H9 (cell line): ENCODE results near the gene CTNNA3. TPM values are rescaled to one million over a fixed set of nuclear protein-coding genes. Genes with fewer than 3 reads are reported as not detected.

Source experiments
- DNase-seq: peaks from one replicate; pipeline ENCODE4 v3.0.0-alpha.2; 2017
- H2AFZ ChIP-seq: one replicate; pipeline ENCODE4 v1.6.1; 2013; ENCODE audit warnings: mild to moderate bottlenecking, low read length, control low read depth, moderate library complexity
- H2AK5ac ChIP-seq: 2 replicates; pipeline ENCODE4 v1.6.1; 2013; ENCODE audit warnings: low read length, control low read depth, mixed read lengths; ENCODE audit not compliant: insufficient read length
- H2BK120ac ChIP-seq: one replicate; pipeline ENCODE4 v1.6.1; 2013; ENCODE audit warnings: low read depth, mild to moderate bottlenecking, low read length, control low read depth, inconsistent platforms; ENCODE audit not compliant: poor library complexity, severe bottlenecking
- H2BK12ac ChIP-seq: 2 replicates; pipeline ENCODE4 v1.6.1; 2013; ENCODE audit warnings: low read length, control low read depth, mixed read lengths, low read depth; ENCODE audit not compliant: insufficient read length
- H2BK15ac ChIP-seq: 2 replicates; pipeline ENCODE4 v1.6.1; 2013; ENCODE audit warnings: low read depth, low read length, control low read depth
- H2BK20ac ChIP-seq: one replicate; pipeline ENCODE4 v1.6.1; 2013; ENCODE audit warnings: low read depth, mild to moderate bottlenecking, low read length, control low read depth, inconsistent platforms; ENCODE audit not compliant: poor library complexity, severe bottlenecking
- H2BK5ac ChIP-seq: 2 replicates; pipeline ENCODE4 v1.6.1; 2013; ENCODE audit warnings: low read length, control low read depth, mixed read lengths; ENCODE audit not compliant: insufficient read length
- H3K14ac ChIP-seq: 2 replicates; pipeline ENCODE4 v1.6.1; 2013; ENCODE audit warnings: low read length, control low read depth; ENCODE audit not compliant: insufficient read depth
- H3K18ac ChIP-seq: 2 replicates; pipeline ENCODE4 v1.6.1; 2013; ENCODE audit warnings: low read depth, mild to moderate bottlenecking, mixed read lengths, low read length, control low read depth; ENCODE audit not compliant: insufficient read length
- H3K23ac ChIP-seq: 2 replicates; pipeline ENCODE4 v1.6.1; 2013; ENCODE audit warnings: low read length, control low read depth, mixed read lengths, low read depth; ENCODE audit not compliant: insufficient read length
- H3K23me2 ChIP-seq: 2 replicates; pipeline ENCODE4 v1.6.1; 2013; ENCODE audit warnings: low read depth, mild to moderate bottlenecking, mixed read lengths, low read length, control low read depth; ENCODE audit not compliant: insufficient read length, poor library complexity, severe bottlenecking
- H3K27ac ChIP-seq: 2 replicates; pipeline ENCODE4 v1.5.1; 2013; ENCODE audit warnings: low read length, control low read depth, mixed read lengths, low read depth; ENCODE audit not compliant: insufficient read length
- H3K27me3 ChIP-seq: 2 replicates; pipeline ENCODE4 v1.6.1; 2013; ENCODE audit warnings: low read length, control low read depth, inconsistent platforms; ENCODE audit not compliant: insufficient read depth
- H3K4ac ChIP-seq: 2 replicates; pipeline ENCODE4 v1.6.1; 2013; ENCODE audit warnings: low read depth, mild to moderate bottlenecking, control low read depth, inconsistent platforms, low read length, moderate library complexity
- H3K4me1 ChIP-seq: 2 replicates; pipeline ENCODE4 v1.6.1; 2013; ENCODE audit warnings: low read length, control low read depth, inconsistent platforms; ENCODE audit not compliant: insufficient read depth
- H3K4me2 ChIP-seq: 2 replicates; pipeline ENCODE4 v1.6.1; 2013; ENCODE audit warnings: low read length, control low read depth, mixed read lengths; ENCODE audit not compliant: insufficient read length, insufficient read depth
- H3K56ac ChIP-seq: 2 replicates; pipeline ENCODE4 v1.6.1; 2013; ENCODE audit warnings: low read depth, mild to moderate bottlenecking, mixed read lengths, low read length, control low read depth; ENCODE audit not compliant: insufficient read length
- H3K79me1 ChIP-seq: 2 replicates; pipeline ENCODE4 v1.6.1; 2013; ENCODE audit warnings: low read depth, mild to moderate bottlenecking, moderate library complexity, low read length, control low read depth, inconsistent platforms; ENCODE audit not compliant: insufficient read depth, poor library complexity, severe bottlenecking
- H3K79me2 ChIP-seq: 2 replicates; pipeline ENCODE4 v1.6.1; 2013; ENCODE audit warnings: low read length, control low read depth, inconsistent platforms; ENCODE audit not compliant: insufficient read depth
- H3K9ac ChIP-seq: 2 replicates; pipeline ENCODE4 v1.6.1; 2013; ENCODE audit warnings: low read length, control low read depth, mixed read lengths; ENCODE audit not compliant: insufficient read length; ENCODE audit errors: extremely low read depth
- H3K9me3 ChIP-seq: one replicate; pipeline ENCODE4 v1.6.1; 2013; ENCODE audit warnings: low read depth, low read length, inconsistent platforms; ENCODE audit not compliant: control insufficient read depth
- H3T11ph ChIP-seq: one replicate; pipeline ENCODE4 v1.6.1; 2013; ENCODE audit warnings: mild to moderate bottlenecking, low read length, control low read depth, inconsistent platforms
- H4K20me1 ChIP-seq: one replicate; pipeline ENCODE4 v1.6.1; 2013; ENCODE audit not compliant: control insufficient read depth, insufficient read length, insufficient read depth
- H4K5ac ChIP-seq: 2 replicates; pipeline ENCODE4 v1.6.1; 2013; ENCODE audit warnings: low read depth, mild to moderate bottlenecking, mixed read lengths, low read length, control low read depth; ENCODE audit not compliant: insufficient read length
- H4K8ac ChIP-seq: replicated peaks from 2 replicates; pipeline ENCODE4 v1.6.1; 2013; ENCODE audit warnings: low read length, control low read depth, mixed read lengths, low read depth; ENCODE audit not compliant: insufficient read length
- H4K91ac ChIP-seq: 2 replicates; pipeline ENCODE4 v1.6.1; 2013; ENCODE audit warnings: low read depth, mild to moderate bottlenecking, moderate library complexity, mixed read lengths, low read length, control low read depth; ENCODE audit not compliant: insufficient read length
- H3K27ac Mint-ChIP-seq, 3 experiments: 2 replicates in 2 of 3; 3 replicates in 1 of 3; pipeline ENCODE4 v1.8.0; 2020 to 2021; ENCODE audit warnings: mixed read lengths in 3 of 3, mild to moderate bottlenecking in 1 of 3, moderate library complexity in 1 of 3
- H3K27me3 Mint-ChIP-seq: 2 replicates; pipeline ENCODE4 v1.8.0; 2021; ENCODE audit warnings: low read depth, mild to moderate bottlenecking, moderate library complexity, mixed read lengths
- H3K36me3 Mint-ChIP-seq, 3 experiments: 2 replicates in 2 of 3; 3 replicates in 1 of 3; pipeline ENCODE4 v1.8.0; 2020 to 2021; ENCODE audit warnings: low read depth in 3 of 3, mixed read lengths in 3 of 3; ENCODE audit not compliant: insufficient read depth in 1 of 3
- H3K4me1 Mint-ChIP-seq, 2 experiments: 2 replicates each; pipeline ENCODE4 v1.8.0; 2020; ENCODE audit warnings: mixed read lengths in 2 of 2
- H3K4me3 Mint-ChIP-seq, 2 experiments: 2 replicates in 1 of 2; 3 replicates in 1 of 2; pipeline ENCODE4 v1.8.0; 2020 to 2021; ENCODE audit warnings: mild to moderate bottlenecking in 2 of 2, mixed read lengths in 2 of 2, moderate library complexity in 1 of 2
- H3K9me3 Mint-ChIP-seq, 2 experiments: 2 replicates in 1 of 2; 3 replicates in 1 of 2; pipeline ENCODE4 v1.8.0; 2020; ENCODE audit warnings: mild to moderate bottlenecking in 2 of 2, mixed read lengths in 2 of 2, moderate library complexity in 1 of 2
- CTCF ChIP-seq: fragments of 200-600 bp; sonication (generic); conservative IDR thresholded peaks from 3 replicates; pipeline ENCODE4 v1.8.0; 2021; ENCODE audit warnings: antibody characterized with exemption, mild to moderate bottlenecking
- WGBS: extraction: QIAGEN DNeasy Blood & Tissue Kit; methylation state at CpG from one replicate; pipeline ENCODE4 v1.1.7; 2013; ENCODE audit warnings: missing lambda C conversion rate, low lambda C conversion rate, mixed read lengths; ENCODE audit not compliant: insufficient read length; ENCODE audit errors: extremely low coverage; 5-methylcytosine and 5-hydroxymethylcytosine counted together
- total RNA-seq: library from RNA; stranded (reverse); gene quantifications from 2 replicates; pipeline ENCODE4 v1.2.1, GENCODE V29; 2021

The CTNNA3 gene
- total RNA-seq, 1 experiment from 2014 or later: 3.3 TPM

GRCh38 chr10:67518043-67518442 lies 178.0 kb downstream of the CTNNA3 start:
- no peak overlapping the region for H2AFZ ChIP-seq
- H3T11ph ChIP-seq: no peak overlapping the region
- no CpG with 5 or more reads among the region's 4 CpGs for WGBS
- no peaks in the 10 kb centered on the region for H3K79me2 ChIP-seq
- no peaks in the 10 kb centered on the region for H3K79me1 ChIP-seq
- Mint-ChIP-seq H3K4me3 (no peak overlapping the region), H3K9me3 (no peaks in the 10 kb centered on the region), H3K36me3 (no peaks in the 10 kb centered on the region), H3K27ac (no peak overlapping the region), H3K4me1 (peaks cover 0 to 2% of the 10 kb centered on the region in 2 experiments; a peak in 2 of 4 replicates), H3K27me3 (no peaks in the 10 kb centered on the region)
- H4K20me1 ChIP-seq: no peaks in the 10 kb centered on the region
- no peak overlapping the region for H4K8ac ChIP-seq
- H3K9me3 ChIP-seq: no peaks in the 10 kb centered on the region
- H3K56ac ChIP-seq: no peak overlapping the region
- H2BK120ac ChIP-seq: no peak overlapping the region
- H2BK15ac ChIP-seq: no peak overlapping the region
- TF ChIP-seq CTCF: no peak
- H3K23ac ChIP-seq: no peak overlapping the region
- H3K23me2 ChIP-seq: no peaks in the 10 kb centered on the region
- H3K4me1 ChIP-seq: no peaks in the 10 kb centered on the region
- H2AK5ac ChIP-seq: no peak overlapping the region
- DNase-seq: no peak
- no peak overlapping the region for H2BK12ac ChIP-seq
- H3K14ac ChIP-seq: no peak overlapping the region
- H2BK5ac ChIP-seq: no peak overlapping the region
- H4K5ac ChIP-seq: no peak overlapping the region
- no peak overlapping the region for H3K27ac ChIP-seq
- no peak overlapping the region for H3K4me2 ChIP-seq
- no peak overlapping the region for H3K18ac ChIP-seq
- no peak overlapping the region for H4K91ac ChIP-seq
- no peak overlapping the region for H2BK20ac ChIP-seq
- H3K4ac ChIP-seq: no peak overlapping the region
- H3K27me3 ChIP-seq: no peaks in the 10 kb centered on the region
- H3K9ac ChIP-seq: no peak overlapping the region
